CD4-positive, alpha-beta memory T cell (primary cell): ENCODE measurements around the gene MLX. TPM values are rescaled to one million over a fixed set of nuclear protein-coding genes. Genes with fewer than 3 reads are reported as not detected.

Source experiments
- CTCF ChIA-PET: fragments of 350-600 bp; sonication (Branson Sonifier 250); formaldehyde crosslinking; loops from one replicate; lab custom pipeline; 2021; ENCODE audit warnings: inconsistent platforms; ENCODE audit not compliant: partially characterized antibody; lab: Charles Lee
- POLR2A ChIA-PET: fragments of 350-600 bp; sonication (Branson Sonifier 250); formaldehyde crosslinking; loops from one replicate; lab custom pipeline; 2021; ENCODE audit not compliant: partially characterized antibody; lab: Charles Lee
- DNase-seq, 5 donors: peaks; one replicate each; pipeline versions ENCODE4 v3.0.0 to v3.0.0-alpha.2; 2020 to 2022; ENCODE audit warnings: mixed read lengths in 1 of 5
- H3K27ac ChIP-seq: one replicate; pipeline ENCODE4 v1.7.0; 2013; ENCODE audit warnings: low read depth, low read length
- H3K27me3 ChIP-seq: 2 replicates; pipeline ENCODE4 v1.7.0; 2013; ENCODE audit warnings: mild to moderate bottlenecking, low read length, moderate library complexity; ENCODE audit not compliant: insufficient read depth
- H3K36me3 ChIP-seq: 2 replicates; pipeline ENCODE4 v1.7.0; 2013; ENCODE audit warnings: mild to moderate bottlenecking, low read length, moderate library complexity; ENCODE audit not compliant: insufficient read depth
- H3K4me1 ChIP-seq: 2 replicates; pipeline ENCODE4 v1.7.0; 2013; ENCODE audit warnings: mild to moderate bottlenecking, low read length, moderate library complexity; ENCODE audit not compliant: insufficient read depth
- H3K4me3 ChIP-seq, 2 donors: one replicate each; pipeline ENCODE4 v1.7.0; 2013; ENCODE audit warnings: low read length in 2 of 2, mild to moderate bottlenecking in 1 of 2
- H3K9me3 ChIP-seq, 2 donors: one replicate each; pipeline ENCODE4 v1.7.0; 2013; ENCODE audit warnings: low read length in 2 of 2, control low read depth in 1 of 2; ENCODE audit not compliant: control insufficient read depth in 1 of 2
- H3K27ac Mint-ChIP-seq, 7 donors: one replicate each; pipeline ENCODE4 v1.8.0; 2020 to 2021; ENCODE audit warnings: mixed read lengths in 7 of 7, mild to moderate bottlenecking in 6 of 7, inconsistent platforms in 3 of 7, moderate library complexity in 3 of 7
- H3K27me3 Mint-ChIP-seq, 2 donors: one replicate each; pipeline ENCODE4 v1.8.0; 2020 to 2021; ENCODE audit warnings: mixed read lengths in 2 of 2
- H3K36me3 Mint-ChIP-seq, 2 donors: one replicate each; pipeline ENCODE4 v1.8.0; 2020 to 2021; ENCODE audit warnings: mixed read lengths in 2 of 2, inconsistent platforms in 1 of 2, mild to moderate bottlenecking in 1 of 2
- H3K4me1 Mint-ChIP-seq, 4 donors: one replicate each; pipeline ENCODE4 v1.8.0; 2020 to 2021; ENCODE audit warnings: mixed read lengths in 4 of 4, mild to moderate bottlenecking in 1 of 4
- H3K4me3 Mint-ChIP-seq, 8 donors: one replicate each; pipeline ENCODE4 v1.8.0; 2020 to 2021; ENCODE audit warnings: mixed read lengths in 8 of 8, mild to moderate bottlenecking in 7 of 8, moderate library complexity in 6 of 8, inconsistent platforms in 3 of 8
- H3K9me3 Mint-ChIP-seq, 8 donors: one replicate each; pipeline ENCODE4 v1.8.0; 2020 to 2021; ENCODE audit warnings: mixed read lengths in 8 of 8, mild to moderate bottlenecking in 5 of 8, inconsistent platforms in 3 of 8, moderate library complexity in 1 of 8
- intact Hi-C: fragments of 100-400 bp; cut with micrococcal nuclease; formaldehyde crosslinking; loops from one replicate; pipeline ENCODE4 v1.15.1; 2023
- polyA plus RNA-seq, 2 donors: library from polyadenylated mRNA; unstranded; fragments of 300-500 nt; fragmentation: Illumina TruSeq; gene quantifications; one replicate each; pipeline ENCODE4 v1.2.3, GENCODE V29; 2021
- total RNA-seq, 2 experiments: library from RNA; stranded (reverse); gene quantifications; one replicate each; pipeline ENCODE4 v1.2.3, GENCODE V29; 2021

The MLX gene
- total and polyA plus RNA-seq, 4 experiments from 2014 or later = 38.1 to 73.7 (median 63.4) TPM

GRCh38 chr17:42520540-42520951, 46.4 kb upstream of the MLX start:
- POLR2A ChIA-PET = no interaction called here
- intact Hi-C loops = no loop called here

GRCh38 chr17:42521036-42521435, 45.9 kb upstream of the MLX start:
- Mint-ChIP-seq H3K27ac (no peak overlapping the region), H3K27me3 (no peaks in the 10 kb centered on the region), H3K36me3 (peaks cover 0 to 7% of the 10 kb centered on the region in 2 donors), H3K9me3 (no peaks in the 10 kb centered on the region), H3K4me3 (no peak overlapping the region), H3K4me1 (peaks cover 0 to 12% (median 4%) of the 10 kb centered on the region in 4 donors)
- CTCF ChIA-PET = interaction anchor here (0.6 to 9.2 kb wide), 9 partner anchors 8 to 98 kb away, joined by 3 to 86 read pairs (median 4); partner anchors contain the start of genes CAVIN1 and NAGLU
- POLR2A ChIA-PET = no interaction called here
- H3K4me1 ChIP-seq = peaks cover 7% of the 10 kb centered on the region
- no peaks in the 10 kb centered on the region for H3K27me3 ChIP-seq
- no peak for DNase-seq
- H3K4me3 ChIP-seq = no peak overlapping the region
- H3K27ac ChIP-seq = no peak overlapping the region
- H3K9me3 ChIP-seq = no peaks in the 10 kb centered on the region
- intact Hi-C loops = no loop called here
- no peaks in the 10 kb centered on the region for H3K36me3 ChIP-seq

More at GRCh38 chr17:42520540-42520951, 46.4 kb upstream of the MLX start:
- Mint-ChIP-seq H3K27me3 (no peaks in the 10 kb centered on the region), H3K27ac (no peak overlapping the region), H3K4me3 (no peak overlapping the region), H3K36me3 (peaks cover 1 to 7% of the 10 kb centered on the region in 2 donors), H3K9me3 (no peaks in the 10 kb centered on the region), H3K4me1 (peaks cover 0 to 12% (median 4%) of the 10 kb centered on the region in 4 donors)
- Histone ChIP-seq H3K9me3 (no peaks in the 10 kb centered on the region), H3K27ac (no peak overlapping the region), H3K4me3 (no peak overlapping the region), H3K36me3 (no peaks in the 10 kb centered on the region), H3K4me1 (peaks cover 7% of the 10 kb centered on the region), H3K27me3 (no peaks in the 10 kb centered on the region)
- CTCF ChIA-PET = interaction anchor here (0.6 to 9.2 kb wide), 15 partner anchors 8 to 198 kb away, joined by 3 to 86 read pairs (median 4); partner anchors contain the start of genes CAVIN1 and NAGLU
- DNase-seq = no peak

- no peak overlapping the region for H3K4me3 Mint-ChIP-seq
- H3K36me3 Mint-ChIP-seq = peaks cover 0 to 7% of the 10 kb centered on the region in 2 donors
- DNase-seq = no peak
- ChIA-PET CTCF (interaction anchor here (1.1 to 9.2 kb wide), 6 partner anchors 10 to 99 kb away, joined by 3 to 86 read pairs (median 16); partner anchors contain the start of genes CAVIN1 and NAGLU), POLR2A (no interaction called here)
- Histone ChIP-seq H3K27ac (no peak overlapping the region), H3K27me3 (no peaks in the 10 kb centered on the region), H3K4me1 (peaks cover 7% of the 10 kb centered on the region), H3K9me3 (no peaks in the 10 kb centered on the region), H3K36me3 (no peaks in the 10 kb centered on the region), H3K4me3 (no peak overlapping the region)
- H3K4me1 Mint-ChIP-seq = peaks cover 0 to 12% (median 4%) of the 10 kb centered on the region in 4 donors
- intact Hi-C loops = no loop called here
- H3K27me3 Mint-ChIP-seq = no peaks in the 10 kb centered on the region
- H3K27ac Mint-ChIP-seq = peak overlapping the region in 1 of 7 donors; percentile 29
- no peaks in the 10 kb centered on the region for H3K9me3 Mint-ChIP-seq
These were observed 45.1 kb upstream of the MLX start for GRCh38 chr17:42521666-42522262.

DNA sequence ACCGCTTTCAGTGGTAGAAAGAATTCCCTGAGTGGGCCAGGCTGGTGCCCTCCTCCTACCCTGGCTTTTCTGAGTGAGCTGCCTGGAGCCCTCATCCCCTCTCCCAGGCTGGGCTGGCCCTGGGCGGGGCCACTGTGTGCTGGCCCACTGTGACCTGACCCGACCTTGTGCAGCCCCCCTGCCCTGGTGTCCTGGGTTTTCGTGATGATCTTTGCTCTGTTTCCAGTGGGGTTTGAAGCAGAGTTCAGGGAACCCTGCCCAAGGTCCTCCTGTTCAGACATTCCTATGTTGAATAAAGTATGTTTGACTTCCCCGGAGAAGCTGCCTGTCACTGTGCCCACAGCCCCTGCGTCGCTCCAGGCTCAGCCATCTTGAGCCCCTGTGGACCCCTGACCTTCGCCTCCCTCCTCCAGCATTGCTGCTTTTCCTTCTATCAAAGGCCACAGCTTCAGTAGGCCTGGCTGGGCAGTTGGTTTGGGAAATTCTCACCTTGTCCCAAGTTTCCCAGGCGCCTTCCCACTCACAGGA, 44.6 kb upstream of the MLX start:
- peaks cover 0 to 7% of the 10 kb centered on the region in 2 donors for H3K36me3 Mint-ChIP-seq
- ChIA-PET POLR2A (no interaction called here), CTCF (interaction anchor here (0.6 to 9.2 kb wide), 2 partner anchors 91 to 96 kb away, joined by 3 to 86 read pairs; no protein-coding TSS in a partner anchor)
- DNase-seq = no peak
- H3K9me3 Mint-ChIP-seq = no peaks in the 10 kb centered on the region
- H3K4me1 ChIP-seq = peaks cover 6% of the 10 kb centered on the region
- H3K4me3 Mint-ChIP-seq = no peak overlapping the region
- no peaks in the 10 kb centered on the region for H3K27me3 Mint-ChIP-seq
- no peak overlapping the region for H3K4me3 ChIP-seq
- no peak overlapping the region for H3K27ac ChIP-seq
- intact Hi-C loops = no loop called here
- H3K9me3 ChIP-seq = no peaks in the 10 kb centered on the region
- H3K36me3 ChIP-seq = no peaks in the 10 kb centered on the region
- H3K27ac Mint-ChIP-seq = peak overlapping the region in 1 of 7 donors; percentile 29
- H3K4me1 Mint-ChIP-seq = peaks cover 4 to 14% (median 6%) of the 10 kb centered on the region in 4 donors
- no peaks in the 10 kb centered on the region for H3K27me3 ChIP-seq

GRCh38 chr17:42522798-42523278, 44.1 kb upstream of the MLX start:
- H3K4me3 Mint-ChIP-seq = no peak overlapping the region
- peaks cover 2 to 11% (median 5%) of the 10 kb centered on the region in 4 donors for H3K4me1 Mint-ChIP-seq
- no peak for DNase-seq
- H3K27ac Mint-ChIP-seq = no peak overlapping the region
- no peaks in the 10 kb centered on the region for H3K36me3 ChIP-seq
- ChIA-PET CTCF (interaction anchor here (0.6 to 9.2 kb wide), 2 partner anchors 92 to 97 kb away, joined by 3 to 86 read pairs; no protein-coding TSS in a partner anchor), POLR2A (no interaction called here)
- H3K27ac ChIP-seq = no peak overlapping the region
- H3K9me3 ChIP-seq = no peaks in the 10 kb centered on the region
- no peaks in the 10 kb centered on the region for H3K9me3 Mint-ChIP-seq
- H3K4me3 ChIP-seq = no peak overlapping the region
- H3K27me3 ChIP-seq = no peaks in the 10 kb centered on the region
- intact Hi-C loops = no loop called here
- peaks cover 0 to 7% of the 10 kb centered on the region in 2 donors for H3K36me3 Mint-ChIP-seq
- H3K4me1 ChIP-seq = peaks cover 1% of the 10 kb centered on the region
- no peaks in the 10 kb centered on the region for H3K27me3 Mint-ChIP-seq

DNA sequence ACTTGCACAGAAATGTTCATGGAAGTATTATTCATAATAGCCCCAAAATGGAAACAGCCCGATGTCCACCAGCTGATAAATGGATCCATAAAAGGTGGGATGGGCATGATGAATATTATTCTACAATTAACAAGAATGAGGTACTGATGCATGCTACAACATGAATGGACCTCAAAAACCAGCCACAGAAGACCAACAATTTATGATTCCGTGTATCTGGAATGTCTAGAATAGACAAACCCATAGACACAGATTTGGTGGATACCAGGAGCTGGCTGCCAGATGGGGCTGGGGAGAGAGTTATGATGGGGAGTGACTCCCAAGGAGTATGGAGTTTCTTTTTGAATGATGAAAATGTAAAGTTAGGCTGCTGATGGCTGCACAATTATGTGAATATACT, 41.7 kb upstream of the MLX start:
- Mint-ChIP-seq H3K4me3 (no peak overlapping the region), H3K4me1 (peaks cover 5 to 27% (median 14%) of the 10 kb centered on the region in 4 donors), H3K9me3 (no peaks in the 10 kb centered on the region), H3K36me3 (peaks cover 0 to 7% of the 10 kb centered on the region in 2 donors), H3K27ac (no peak overlapping the region), H3K27me3 (no peaks in the 10 kb centered on the region)
- H3K27ac ChIP-seq = no peak overlapping the region
- no peak for DNase-seq
- no peaks in the 10 kb centered on the region for H3K27me3 ChIP-seq
- ChIA-PET CTCF (interaction anchor here (0.6 to 1.1 kb wide), 2 partner anchors 303 to 439 kb away, joined by 3 read pairs; no protein-coding TSS in a partner anchor), POLR2A (no interaction called here)
- no peaks in the 10 kb centered on the region for H3K36me3 ChIP-seq
- no peak overlapping the region for H3K4me3 ChIP-seq
- H3K9me3 ChIP-seq = no peaks in the 10 kb centered on the region
- H3K4me1 ChIP-seq = peaks cover 13% of the 10 kb centered on the region
- intact Hi-C loops = no loop called here

DNA sequence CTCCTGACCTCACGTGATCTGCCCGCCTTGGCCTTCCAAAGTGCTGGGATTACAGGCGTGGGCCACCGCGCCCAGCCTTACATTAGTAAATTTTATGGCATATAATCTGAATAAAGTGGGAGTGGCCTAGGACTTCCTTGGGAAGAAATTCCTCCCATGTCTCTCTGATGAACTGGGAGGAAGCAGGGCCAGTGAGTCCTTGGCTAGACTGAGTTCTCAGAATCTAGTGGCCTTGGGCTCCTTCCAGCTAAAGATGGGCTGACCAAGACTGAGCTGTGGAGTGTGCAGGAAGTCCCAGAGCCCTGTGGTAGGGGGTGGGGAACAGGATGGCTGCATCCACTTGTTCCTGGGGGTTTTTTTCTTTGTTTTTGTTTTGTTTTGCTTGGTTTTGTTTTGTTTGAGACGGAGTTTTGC, 40.9 kb upstream of the MLX start:
- Mint-ChIP-seq H3K27ac (peak overlapping the region in 1 of 7 donors; percentile 35), H3K4me3 (peak overlapping the region in 1 of 8 donors; percentile 41), H3K4me1 (peaks cover 11 to 35% (median 21%) of the 10 kb centered on the region in 4 donors), H3K27me3 (no peaks in the 10 kb centered on the region), H3K9me3 (no peaks in the 10 kb centered on the region), H3K36me3 (peaks cover 0 to 7% of the 10 kb centered on the region in 2 donors)
- POLR2A ChIA-PET = interaction anchor here (1.7 kb wide), 1 partner anchor 137 kb away, joined by 4 read pairs; the partner anchor contains the start of gene STAT3
- Histone ChIP-seq H3K4me3 (no peak overlapping the region), H3K27me3 (no peaks in the 10 kb centered on the region), H3K9me3 (no peaks in the 10 kb centered on the region), H3K4me1 (peaks cover 21% of the 10 kb centered on the region), H3K36me3 (no peaks in the 10 kb centered on the region), H3K27ac (no peak overlapping the region)
- no peak for DNase-seq
- intact Hi-C loops = no loop called here
- CTCF ChIA-PET = interaction anchor here (1.5 to 1.8 kb wide), 3 partner anchors 8 to 98 kb away, joined by 3 to 8 read pairs (median 7); no protein-coding TSS in a partner anchor
